ENCODE data around the gene MAGI1.

GRCh38 chr3:65497846-65498245 is 540.9 kb downstream of the MAGI1 start:
- TF ChIP-seq POLR2A (IDR thresholded peaks at IDR 0.05) (no peak), CTCF (IDR thresholded peaks at IDR 0.05) (no peak)

Data from prostate gland (tissue), 2 donors.